ENCODE data around the gene ATXN1L.
"Not testable (repeated sequence)": the region's sequence is repeated elsewhere in the genome, so short reads cannot be mapped to it uniquely, and the experiment has no call there.

The ATXN1L gene

DNA sequence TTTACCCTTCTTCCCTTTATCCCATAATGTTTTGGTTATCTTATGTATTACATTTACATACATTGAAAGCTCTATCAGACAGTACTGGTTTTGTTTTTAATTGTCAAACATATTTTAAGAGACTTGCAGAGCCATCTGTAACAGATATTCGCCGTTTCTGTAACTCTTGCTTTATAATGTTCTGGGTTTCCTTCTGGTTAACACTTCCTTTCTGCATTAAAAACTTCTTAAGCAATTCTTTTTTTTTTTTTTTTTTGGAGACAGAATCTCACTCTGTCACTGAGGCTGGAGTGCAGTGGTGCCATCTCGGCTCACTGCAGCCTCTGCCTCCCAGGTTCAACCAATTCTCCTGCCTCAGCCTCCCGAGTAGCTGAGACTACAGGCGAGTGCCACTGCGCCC lies 60.0 kb downstream of the ATXN1L start:
- not testable (repeated sequence) for H3K9me3 Mint-ChIP-seq, H3K27me3 Mint-ChIP-seq, DNase-seq
- peak overlapping the region; percentile 22 to 83 for H3K4me3 Mint-ChIP-seq
- H3K27ac Mint-ChIP-seq: peak overlapping the region; percentile 21 to 93
- H3K4me1 Mint-ChIP-seq (ENCODE audit: low read depth in 2 of 2): peaks cover 58 to 80% of the 10 kb centered on the region in 2 donors
- ATAC-seq (replicated peaks): peak; percentile 58
- H3K36me3 Mint-ChIP-seq (ENCODE audit: insufficient read depth): peaks cover 41% of the 10 kb centered on the region

All from effector memory CD8-positive, alpha-beta T cell (primary cell).